KOPT-K1 (cell line): Measurements from ENCODE around the gene LEMD3.
"Not testable (repeated sequence)": the region's sequence is repeated elsewhere in the genome, so short reads cannot be mapped to it uniquely, and the experiment has no call there.

ENCODE experiments used
- H3K27ac ChIP-seq: fragments of 200-600 bp; sonication (generic); 2 replicates; pipeline ENCODE4 v1.5.1; 2016; ENCODE audit warnings: antibody characterized with exemption, mild to moderate bottlenecking, low read depth, low read length; ENCODE audit not compliant: poor library complexity, severe bottlenecking
- H3K36me3 ChIP-seq: fragments of 200-600 bp; sonication (generic); 2 replicates; pipeline ENCODE4 v1.5.1; 2017; ENCODE audit warnings: antibody characterized with exemption, mild to moderate bottlenecking, low read length, moderate library complexity; ENCODE audit not compliant: insufficient read depth
- H3K9me3 ChIP-seq: fragments of 200-600 bp; sonication (generic); 2 replicates; pipeline ENCODE4 v1.5.1; 2017; ENCODE audit warnings: antibody characterized with exemption, low read length, mild to moderate bottlenecking; ENCODE audit not compliant: insufficient read depth, poor library complexity, severe bottlenecking

The LEMD3 gene

GRCh38 chr12:65275627-65276026, 106.2 kb downstream of the LEMD3 start:
- H3K27ac ChIP-seq = no peak overlapping the region
- no peaks in the 10 kb centered on the region for H3K9me3 ChIP-seq
- H3K36me3 ChIP-seq = no peaks in the 10 kb centered on the region

GRCh38 chr12:65276916-65277530, 107.6 kb downstream of the LEMD3 start:
- H3K27ac ChIP-seq = no peak overlapping the region

GRCh38 chr12:65277994-65278575, 108.7 kb downstream of the LEMD3 start:
- Histone ChIP-seq H3K36me3 (no peaks in the 10 kb centered on the region), H3K9me3 (no peaks in the 10 kb centered on the region), H3K27ac (no peak overlapping the region)

More at GRCh38 chr12:65276916-65277530, 107.6 kb downstream of the LEMD3 start:
- H3K9me3 ChIP-seq = no peaks in the 10 kb centered on the region
- H3K36me3 ChIP-seq = no peaks in the 10 kb centered on the region

- Histone ChIP-seq H3K36me3 (no peaks in the 10 kb centered on the region), H3K9me3 (no peaks in the 10 kb centered on the region), H3K27ac (no peak within 1 kb of the TSS)
Measured at GRCh38 chr12:65278576-65279368, 109.4 kb downstream of the LEMD3 start, which contains the start of gene MSRB3. Gene MSRB3, plus strand, starts transcription at chr12:65278683. Its CDS starts 29,897 bp downstream, at chr12:65308580.

GRCh38 chr12:65279369-65280112, 110.2 kb downstream of the LEMD3 start:
- H3K9me3 ChIP-seq = no peaks in the 10 kb centered on the region
- H3K36me3 ChIP-seq = no peaks in the 10 kb centered on the region
- no peak overlapping the region for H3K27ac ChIP-seq

GRCh38 chr12:65280306-65280705, 110.9 kb downstream of the LEMD3 start:
- H3K36me3 ChIP-seq = no peaks in the 10 kb centered on the region
- no peak overlapping the region for H3K27ac ChIP-seq
- H3K9me3 ChIP-seq = no peaks in the 10 kb centered on the region

- no peaks in the 10 kb centered on the region for H3K9me3 ChIP-seq
- H3K27ac ChIP-seq = no peak overlapping the region
- H3K36me3 ChIP-seq = no peaks in the 10 kb centered on the region
Measured at GRCh38 chr12:65282840-65283239, 113.5 kb downstream of the LEMD3 start.

- not testable (repeated sequence) for H3K27ac ChIP-seq, H3K36me3 ChIP-seq, H3K9me3 ChIP-seq
Measured at GRCh38 chr12:65285532-65285931, 116.1 kb downstream of the LEMD3 start.

GRCh38 chr12:65287426-65287825, 118.0 kb downstream of the LEMD3 start:
- H3K27ac ChIP-seq = no peak overlapping the region
- no peaks in the 10 kb centered on the region for H3K36me3 ChIP-seq
- no peaks in the 10 kb centered on the region for H3K9me3 ChIP-seq

- Histone ChIP-seq H3K9me3 (no peaks in the 10 kb centered on the region), H3K36me3 (no peaks in the 10 kb centered on the region), H3K27ac (no peak overlapping the region)
Measured at GRCh38 chr12:65292241-65292640, 122.9 kb downstream of the LEMD3 start.

GRCh38 chr12:65293735-65294134, 124.4 kb downstream of the LEMD3 start:
- Histone ChIP-seq H3K36me3 (no peaks in the 10 kb centered on the region), H3K9me3 (no peaks in the 10 kb centered on the region), H3K27ac (no peak overlapping the region)

- Histone ChIP-seq H3K36me3 (no peaks in the 10 kb centered on the region), H3K9me3 (no peaks in the 10 kb centered on the region), H3K27ac (no peak overlapping the region)
Measured at GRCh38 chr12:65294641-65295262, 125.4 kb downstream of the LEMD3 start.

- H3K36me3 ChIP-seq = no peaks in the 10 kb centered on the region
- no peaks in the 10 kb centered on the region for H3K9me3 ChIP-seq
- H3K27ac ChIP-seq = no peak overlapping the region
Measured at GRCh38 chr12:65296508-65297265, 127.3 kb downstream of the LEMD3 start.
